ENCODE results near the gene GRIP2.

GRIP2 gene

DNA sequence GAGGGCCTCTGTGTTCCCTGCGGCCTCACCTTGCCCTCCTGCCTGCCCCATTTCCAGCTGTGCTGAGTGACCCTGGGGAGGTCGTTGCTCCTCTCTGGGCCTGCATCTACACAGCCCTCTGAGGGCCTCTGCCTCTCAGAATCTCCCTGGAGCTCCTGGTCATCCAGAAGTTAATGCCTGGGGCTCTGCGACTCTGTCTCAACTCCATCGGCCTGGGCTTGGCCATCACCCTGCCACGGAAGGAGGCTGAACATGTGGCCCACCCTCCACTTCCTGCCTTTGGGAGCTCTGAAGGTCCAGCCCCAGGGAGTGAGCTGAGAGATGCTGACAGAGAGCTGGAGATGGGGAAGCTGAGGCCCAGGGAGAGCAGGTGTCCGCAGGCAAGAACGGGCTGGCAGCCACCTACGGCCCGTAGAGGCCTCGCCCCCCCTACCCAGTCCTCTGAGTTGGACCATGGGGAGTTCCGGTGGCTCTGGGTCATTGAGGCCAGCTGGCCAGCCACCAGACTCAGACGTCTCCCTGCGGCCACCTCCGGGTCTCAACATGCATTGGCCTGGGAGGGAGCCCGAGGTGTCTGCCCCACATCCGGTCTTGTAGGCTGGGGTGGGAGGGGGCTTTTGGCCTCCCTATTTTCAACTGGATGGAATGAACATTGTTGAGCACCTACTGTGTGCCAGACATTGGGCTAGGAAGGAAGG lies 34.2 kb downstream of the GRIP2 start:
- DNase-seq (ENCODE audit: low read depth) = no peak

DNA sequence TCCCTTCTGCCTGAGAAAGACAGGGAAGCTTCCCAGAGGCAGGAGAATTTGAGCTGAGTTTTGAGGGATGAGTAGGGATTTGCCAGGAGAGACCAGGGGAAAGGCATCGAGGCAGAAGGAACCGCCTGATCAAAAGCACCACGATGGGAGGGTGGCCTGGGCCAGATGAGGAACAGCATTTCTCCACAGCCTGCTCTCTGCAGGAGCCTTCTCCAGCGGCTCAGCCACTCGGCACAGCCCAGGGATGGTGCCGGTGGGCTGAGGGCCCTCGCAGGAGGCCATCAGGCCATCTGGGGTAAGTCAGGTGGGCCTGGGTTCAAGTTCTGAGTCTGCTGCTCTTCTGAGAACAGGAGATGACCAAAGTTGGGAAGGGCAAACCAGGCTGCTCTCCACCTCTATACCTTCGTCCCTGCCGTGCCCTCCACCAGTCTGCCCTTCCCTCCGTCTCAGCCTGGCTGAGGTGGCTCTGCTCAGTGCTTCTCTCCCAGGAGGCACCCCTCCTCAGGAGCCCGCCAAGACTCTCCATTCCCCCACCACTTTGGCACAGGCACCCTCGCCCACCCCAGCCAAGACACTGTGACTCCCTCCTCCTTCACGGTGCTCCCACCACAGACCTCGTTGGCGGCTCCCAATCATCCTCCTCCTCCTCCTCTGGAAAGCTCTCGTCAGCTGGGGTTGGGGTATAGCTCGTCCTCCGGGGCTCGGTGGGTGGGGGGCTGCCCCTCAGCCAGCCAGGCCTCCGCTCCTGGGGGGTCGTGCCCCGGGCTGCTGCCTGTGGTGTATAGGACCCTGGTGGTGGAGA lies 34.9 kb downstream of the GRIP2 start:
- DNase-seq (ENCODE audit: low read depth) = no peak

DNA sequence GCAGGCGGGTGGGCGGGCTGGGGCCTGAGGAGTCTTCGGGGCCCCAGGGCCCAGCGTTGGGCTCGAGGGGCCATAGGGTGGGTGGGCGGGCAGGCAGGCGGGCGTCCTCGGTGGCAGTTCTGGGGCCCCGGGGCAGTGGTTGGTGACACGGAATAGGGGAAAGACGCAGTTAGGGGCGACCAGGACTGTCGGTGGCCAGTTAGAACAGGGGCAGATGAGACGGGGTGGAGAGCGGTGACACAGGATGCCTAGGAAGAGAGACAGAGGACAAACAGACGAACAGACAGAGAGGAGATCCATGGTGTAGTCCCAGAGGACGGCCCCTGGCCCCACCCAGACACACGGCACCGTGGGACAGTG lies 36.5 kb downstream of the GRIP2 start:
- DNase-seq (ENCODE audit: low read depth) = no peak

DNA sequence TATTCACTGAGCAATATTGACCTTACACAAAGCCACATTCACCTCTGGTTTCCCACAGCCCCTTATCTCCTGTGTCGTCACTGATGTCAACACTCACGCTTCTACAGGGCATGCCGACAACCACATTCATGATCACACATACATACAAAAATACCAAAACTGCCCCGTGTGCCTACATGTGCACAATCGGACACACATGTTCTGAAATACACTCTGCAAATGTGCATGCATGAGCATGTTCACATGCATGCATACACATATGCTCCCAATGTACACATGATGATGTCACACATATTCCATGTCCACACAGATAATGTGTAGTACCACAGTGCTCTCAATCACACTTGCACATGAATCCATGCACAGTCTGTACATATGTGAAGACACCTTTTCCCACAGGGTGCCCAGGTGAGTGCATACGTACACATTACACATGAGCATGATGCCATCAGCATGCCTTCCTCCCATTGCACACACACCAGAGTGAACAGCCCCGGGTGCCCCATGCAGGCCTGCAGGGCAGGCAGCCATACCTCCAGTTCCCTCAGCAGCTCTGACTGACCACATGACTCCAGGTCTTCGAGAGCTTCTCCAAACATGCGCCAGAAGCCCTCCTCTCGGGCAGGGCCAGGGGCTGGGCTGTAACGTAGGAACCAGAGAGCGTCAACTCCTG lies 37.0 kb downstream of the GRIP2 start:
- DNase-seq (ENCODE audit: low read depth) = no peak

DNA sequence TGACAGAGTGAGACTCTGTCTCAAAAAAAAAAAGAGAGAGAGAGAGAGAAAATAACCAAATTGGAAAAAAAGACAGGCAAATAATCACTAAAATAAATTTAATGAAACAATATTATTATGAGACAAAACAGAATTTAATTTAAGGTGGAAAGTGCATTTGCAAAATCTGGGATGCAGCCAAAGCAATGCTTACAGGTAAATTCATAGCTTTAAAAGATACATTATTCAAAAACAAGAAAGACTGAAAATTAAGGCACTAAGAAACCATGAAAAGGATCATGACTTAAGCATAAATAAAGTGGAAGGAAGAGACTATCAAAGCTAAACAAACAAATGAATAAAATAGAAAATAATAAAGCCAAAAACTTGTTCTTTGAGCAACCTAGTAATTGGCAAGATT lies 37.7 kb downstream of the GRIP2 start:
- DNase-seq (ENCODE audit: low read depth) = no peak

DNA sequence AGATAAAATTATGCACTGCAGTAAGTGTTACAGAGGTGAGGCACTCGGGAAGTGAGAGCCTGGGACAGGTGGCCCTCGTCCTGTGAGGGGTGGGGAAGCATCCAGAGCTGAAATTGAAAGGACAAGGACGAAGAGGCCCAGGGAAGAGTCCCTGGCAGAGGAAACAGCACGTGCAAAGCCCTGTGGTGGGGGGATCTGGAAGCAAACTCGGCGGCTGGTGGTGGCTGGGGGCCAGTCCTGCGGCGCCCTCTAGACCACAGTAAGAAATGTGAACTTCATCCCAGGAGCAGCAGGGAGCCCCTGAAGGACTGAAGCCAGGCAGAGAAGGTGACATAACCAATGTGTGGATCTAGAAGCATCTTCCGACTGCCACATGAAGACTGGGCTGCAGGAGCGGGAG lies 42.8 kb downstream of the GRIP2 start:
- no peak for DNase-seq (ENCODE audit: low read depth)

DNA sequence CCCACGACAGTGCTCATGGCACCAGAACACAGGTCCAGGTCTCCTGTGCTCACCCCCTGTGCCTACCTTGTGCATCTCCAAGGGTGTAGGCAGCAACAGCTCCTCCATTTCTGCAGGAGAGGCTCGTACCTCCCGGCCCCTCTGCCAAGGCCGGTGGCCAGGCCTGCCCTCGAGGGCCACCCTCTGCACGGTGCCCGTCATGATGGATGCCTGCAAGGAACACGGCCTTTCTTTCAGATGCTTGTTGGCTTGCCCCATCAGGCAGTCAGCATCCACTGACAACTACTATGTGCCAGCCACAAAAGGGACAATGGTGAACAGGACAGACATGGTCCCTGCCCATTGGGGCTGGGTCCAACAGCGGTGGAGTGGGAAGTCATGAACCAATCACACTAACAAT lies 43.8 kb downstream of the GRIP2 start:
- DNase-seq (ENCODE audit: low read depth) = no peak

DNA sequence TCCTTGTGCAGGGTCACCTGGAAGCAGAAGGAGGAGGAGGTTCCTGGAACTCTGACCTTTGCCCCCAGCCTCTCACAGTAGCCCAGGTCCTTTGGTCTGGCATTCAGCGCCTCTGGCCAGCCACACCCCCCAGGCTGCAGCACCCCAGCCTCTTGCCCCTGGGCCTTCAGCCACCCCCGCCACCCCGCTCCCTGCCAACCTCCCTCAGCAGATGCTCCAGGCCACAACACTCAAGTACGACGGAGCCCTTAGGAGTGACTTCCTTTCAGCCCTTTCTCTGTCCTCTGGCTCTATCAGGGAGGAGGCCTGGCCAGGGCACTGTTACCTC lies 45.2 kb downstream of the GRIP2 start:
- no peak for DNase-seq (ENCODE audit: low read depth)

DNA sequence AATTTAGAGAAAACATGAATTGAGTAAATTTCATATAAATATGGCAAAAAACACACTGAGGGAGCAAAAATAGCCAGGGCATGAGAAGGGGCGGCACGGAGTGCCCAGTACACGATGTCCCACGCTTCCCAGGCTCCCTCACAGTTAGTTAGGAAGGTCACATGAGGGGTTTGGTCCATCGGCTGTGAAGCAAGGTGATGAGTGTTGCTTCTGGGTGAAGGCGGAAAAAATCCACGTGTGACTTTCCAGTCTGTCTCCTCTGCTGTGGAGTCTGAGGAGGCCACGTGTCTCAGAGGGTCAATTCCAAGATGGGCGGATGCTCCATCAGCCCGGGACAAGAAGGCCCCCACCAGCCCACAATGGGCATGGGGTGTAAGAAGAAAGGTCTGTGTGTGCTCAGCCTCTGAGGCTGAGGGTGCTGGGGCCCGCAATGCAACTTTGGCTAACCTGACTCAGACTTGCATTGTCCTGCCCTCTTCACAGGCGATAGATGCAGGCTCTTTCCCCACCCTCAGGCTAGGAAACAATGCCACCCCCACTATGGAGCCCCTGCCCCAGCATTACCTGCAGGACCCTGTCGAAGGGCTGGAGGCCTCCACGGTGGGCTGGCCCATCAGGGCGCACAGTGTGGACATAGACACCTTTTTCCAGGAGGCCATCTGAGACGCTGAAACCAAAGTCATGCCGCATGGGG lies 45.7 kb downstream of the GRIP2 start:
- no peak for DNase-seq (ENCODE audit: low read depth)

DNA sequence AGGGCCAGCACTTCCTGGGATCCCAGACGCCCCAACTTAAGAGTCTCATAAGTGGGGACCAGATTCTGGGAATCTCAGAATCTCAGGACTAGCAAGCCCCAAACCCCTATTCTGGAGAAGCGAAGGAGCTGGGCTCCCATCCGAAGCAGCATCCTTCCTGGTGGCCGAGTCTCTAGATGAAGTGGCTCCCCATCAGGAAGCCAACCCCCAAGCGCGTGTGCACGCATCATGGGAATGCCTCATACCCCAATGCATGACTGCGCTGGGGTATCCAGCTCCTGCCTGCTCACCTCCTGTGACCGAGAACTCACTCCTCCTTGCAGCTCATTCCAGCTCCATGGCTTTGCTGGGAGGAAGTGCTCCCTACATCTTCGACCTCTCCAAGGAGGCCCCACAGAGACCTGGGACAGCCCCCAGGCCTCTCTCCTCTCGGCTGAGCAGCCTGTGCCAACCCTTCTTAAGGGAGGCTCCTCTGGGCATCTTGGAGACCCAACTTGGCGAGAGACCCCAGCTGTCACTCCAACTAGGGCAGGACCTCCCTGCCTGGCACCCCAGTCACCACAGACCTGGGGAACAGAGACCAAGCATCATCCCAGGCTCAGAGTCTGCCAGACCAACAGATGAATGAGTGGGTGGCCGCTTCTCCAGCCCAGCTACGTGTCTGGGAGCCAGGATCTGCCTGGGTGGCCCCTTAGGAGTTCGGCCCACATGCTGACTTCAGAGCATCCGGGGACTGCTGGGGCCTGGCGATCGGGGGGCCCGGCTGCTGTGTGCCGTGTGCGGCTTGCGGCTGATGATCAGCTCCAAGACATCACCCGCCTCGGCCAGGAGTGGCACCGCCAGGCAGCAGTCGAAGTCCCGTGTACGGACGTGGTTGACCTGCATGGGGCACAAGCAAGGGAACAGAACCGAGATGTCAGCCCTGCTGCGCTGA lies 46.9 kb downstream of the GRIP2 start:
- DNase-seq (ENCODE audit: low read depth) = no peak

DNA sequence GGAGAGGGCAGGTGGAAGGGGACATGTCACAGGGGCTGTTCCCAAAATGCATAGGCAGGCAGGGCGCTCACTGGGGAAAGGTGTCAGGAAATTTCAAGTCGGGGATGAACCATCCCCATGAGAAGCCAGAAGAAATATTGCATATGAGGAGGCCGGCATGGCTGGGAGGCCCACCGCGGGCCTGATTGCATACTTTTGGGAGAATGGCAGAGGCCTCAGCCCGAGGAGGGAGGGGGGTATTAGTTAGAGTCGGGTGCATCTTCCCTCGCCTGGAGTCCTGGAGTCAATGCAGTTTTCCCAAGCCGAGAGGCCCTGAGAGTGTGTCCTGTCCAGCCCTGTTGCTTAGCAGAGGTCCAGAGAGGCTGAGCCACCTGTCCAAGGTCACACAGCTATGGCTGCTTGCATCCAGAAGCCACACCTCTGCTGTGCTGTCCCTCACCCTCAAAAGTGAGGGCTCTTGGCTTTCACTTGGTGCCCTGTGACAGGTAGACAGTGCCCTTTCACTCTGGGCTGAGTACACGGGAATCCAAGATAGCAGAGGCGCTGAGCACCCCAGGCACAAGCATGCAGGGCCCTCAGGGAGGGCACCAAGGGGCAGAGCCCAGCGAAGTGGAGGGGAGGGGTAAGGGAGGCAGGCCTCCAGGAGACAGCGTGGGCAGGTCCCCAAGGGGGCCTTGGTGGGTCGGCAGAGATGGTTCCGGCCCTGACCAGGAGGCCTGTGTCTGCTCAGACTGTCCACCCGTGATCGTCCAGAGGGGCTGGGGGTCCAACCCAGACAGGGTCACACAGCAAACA lies 48.5 kb downstream of the GRIP2 start:
- DNase-seq (ENCODE audit: low read depth) = no peak

DNA sequence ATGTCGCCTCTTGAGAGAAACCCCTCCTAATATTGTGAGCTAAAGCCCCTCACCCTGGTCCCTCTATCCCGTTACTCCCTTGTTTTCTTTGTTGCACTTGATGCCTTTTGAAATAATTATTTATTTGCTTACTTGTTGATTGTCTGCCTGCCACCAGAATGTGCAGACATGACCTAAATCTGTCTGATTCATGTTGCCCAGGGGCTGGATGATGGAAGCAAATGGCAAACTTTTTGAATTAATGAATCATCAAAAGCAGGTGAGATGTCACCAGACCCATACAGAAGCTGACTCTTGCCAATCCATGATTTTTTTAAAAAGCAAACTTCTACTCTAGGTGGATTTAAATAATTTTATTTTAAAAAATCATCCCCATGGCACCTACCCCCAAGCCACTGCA lies 49.3 kb downstream of the GRIP2 start:
- no peak for DNase-seq (ENCODE audit: low read depth)

DNA sequence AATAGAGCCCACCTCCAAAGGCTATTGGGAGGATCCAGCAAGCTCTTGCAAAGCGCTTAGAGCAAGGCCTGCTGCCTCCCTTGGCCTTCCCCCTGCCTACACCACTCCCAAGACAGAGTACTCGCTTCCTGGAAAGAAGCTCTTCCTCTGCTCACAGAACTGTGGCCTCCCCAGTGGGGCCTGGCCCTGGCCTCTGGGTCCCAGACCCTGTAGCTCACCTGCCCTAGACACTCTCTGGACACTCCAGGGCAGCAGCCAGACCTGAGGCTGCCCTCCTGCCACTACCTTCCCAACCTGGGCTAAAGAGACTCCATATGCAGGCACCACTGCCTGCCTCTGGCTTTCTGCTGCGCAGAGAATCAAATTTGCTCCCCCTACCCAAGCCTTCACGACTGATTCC lies 49.9 kb downstream of the GRIP2 start:
- DNase-seq (ENCODE audit: low read depth) = no peak

DNA sequence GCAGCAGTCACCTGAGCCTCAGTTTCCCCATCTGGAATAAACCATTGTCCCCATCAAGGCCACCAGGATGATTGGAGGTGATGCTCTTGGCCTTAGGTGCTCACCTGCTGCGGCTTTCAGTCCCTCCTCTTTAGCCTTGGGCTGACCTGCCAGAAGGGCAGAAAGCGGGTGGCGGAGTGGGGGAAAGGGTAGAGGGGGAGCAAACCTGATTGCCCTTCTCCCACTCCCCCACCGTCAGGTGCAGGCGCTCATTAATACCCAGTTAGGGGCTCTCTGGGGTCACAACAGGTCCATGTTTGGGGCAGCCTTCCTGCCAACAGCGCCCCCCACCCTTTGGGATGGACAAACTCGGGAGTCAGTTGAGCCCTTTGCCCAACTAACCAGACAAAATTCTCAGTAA lies 50.5 kb downstream of the GRIP2 start:
- DNase-seq (ENCODE audit: low read depth) = no peak

DNA sequence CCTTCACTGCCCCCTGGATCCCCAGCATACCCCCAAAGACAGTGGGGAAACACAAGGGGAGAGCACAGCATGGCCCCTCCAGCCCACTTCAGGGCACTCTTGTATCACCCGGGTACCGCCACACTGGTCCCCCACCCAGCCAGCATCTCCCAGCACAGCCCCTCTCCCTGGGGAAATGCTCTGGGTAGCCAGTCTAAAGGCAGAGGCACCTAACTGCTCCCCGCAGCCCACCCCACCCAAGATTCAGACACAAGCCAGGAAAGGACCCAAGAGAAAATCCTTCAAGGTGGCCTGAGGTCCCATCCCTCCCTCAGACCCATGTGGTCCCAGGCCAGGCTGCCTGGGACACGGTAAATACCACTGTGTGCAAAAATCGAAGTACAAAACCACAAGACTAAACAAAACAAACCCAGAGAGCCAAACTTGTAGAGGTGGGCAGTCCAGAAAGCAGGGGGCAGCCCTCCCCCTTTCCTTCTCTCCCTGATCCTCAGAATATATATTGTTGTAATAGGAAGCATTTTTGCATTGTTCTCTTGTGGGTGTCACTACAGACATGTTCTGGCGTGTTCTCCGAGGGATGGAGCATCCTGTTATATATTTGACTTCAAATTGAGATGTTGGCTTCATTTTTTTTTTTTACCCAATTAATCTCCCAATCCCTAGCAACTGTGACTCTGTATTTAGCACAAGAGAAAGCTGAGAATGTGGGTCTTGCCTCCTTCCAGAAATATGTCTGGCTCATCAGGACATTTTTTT lies 51.7 kb downstream of the GRIP2 start:
- no peak for DNase-seq (ENCODE audit: low read depth)

DNA sequence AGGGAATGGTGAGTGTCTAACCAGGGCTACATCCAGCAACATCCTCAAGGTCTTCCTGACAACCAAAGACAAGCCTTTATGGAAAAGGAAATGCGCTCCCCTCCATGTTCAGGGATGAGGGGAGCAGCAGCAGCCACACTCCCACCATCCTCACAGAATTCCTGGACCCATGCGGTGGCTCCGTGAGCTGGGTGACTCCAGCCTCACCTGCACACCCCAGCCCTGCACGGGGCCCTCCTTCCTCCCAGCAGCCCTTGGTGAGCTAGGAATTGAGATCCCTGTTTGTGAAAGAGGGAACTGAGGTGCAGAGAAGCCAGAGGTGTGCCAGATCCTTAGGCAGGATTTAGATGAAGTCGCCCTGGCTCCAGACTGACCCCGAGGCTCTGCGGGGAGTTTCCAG lies 52.3 kb downstream of the GRIP2 start:
- DNase-seq (ENCODE audit: low read depth) = no peak

DNA sequence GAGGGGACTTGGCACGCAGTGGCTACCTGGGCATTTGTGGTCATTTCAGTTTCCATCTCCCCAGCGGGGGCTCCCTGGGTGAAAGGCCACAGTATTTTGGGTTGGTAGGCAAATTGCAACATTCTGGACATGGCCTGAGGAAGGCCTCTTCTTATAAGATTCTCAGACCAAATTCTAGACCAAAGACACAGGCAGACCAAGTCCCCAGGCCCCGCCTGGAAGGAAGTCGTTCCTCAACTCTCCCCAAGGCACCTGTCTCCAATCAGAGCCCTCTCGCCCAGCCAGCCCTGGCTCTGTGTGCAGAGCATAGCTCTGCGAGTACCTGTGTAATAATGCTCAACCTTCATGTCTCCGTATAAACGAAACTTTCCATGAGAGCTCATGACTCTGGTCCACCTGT lies 53.1 kb downstream of the GRIP2 start:
- DNase-seq (ENCODE audit: low read depth) = no peak

DNA sequence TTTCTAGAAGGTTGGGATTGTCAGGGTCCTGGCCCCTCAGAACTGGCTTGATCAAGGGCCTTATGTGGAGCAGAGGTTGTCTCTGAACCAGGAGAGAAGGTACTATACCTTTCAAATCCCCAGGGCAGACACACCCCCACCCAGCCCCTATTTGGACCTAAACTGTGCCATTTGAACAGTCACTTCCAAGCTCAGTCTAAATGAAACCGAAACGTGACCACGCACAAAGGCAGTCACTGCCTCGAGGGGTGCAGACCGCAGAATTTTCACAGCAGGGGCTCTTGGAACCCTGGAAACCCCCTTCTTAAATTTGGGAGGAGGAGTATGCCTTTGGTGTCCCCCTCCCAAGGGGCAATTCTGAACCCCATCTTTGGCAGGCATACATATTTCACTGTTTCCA lies 53.7 kb downstream of the GRIP2 start:
- no peak for DNase-seq (ENCODE audit: low read depth)

DNA sequence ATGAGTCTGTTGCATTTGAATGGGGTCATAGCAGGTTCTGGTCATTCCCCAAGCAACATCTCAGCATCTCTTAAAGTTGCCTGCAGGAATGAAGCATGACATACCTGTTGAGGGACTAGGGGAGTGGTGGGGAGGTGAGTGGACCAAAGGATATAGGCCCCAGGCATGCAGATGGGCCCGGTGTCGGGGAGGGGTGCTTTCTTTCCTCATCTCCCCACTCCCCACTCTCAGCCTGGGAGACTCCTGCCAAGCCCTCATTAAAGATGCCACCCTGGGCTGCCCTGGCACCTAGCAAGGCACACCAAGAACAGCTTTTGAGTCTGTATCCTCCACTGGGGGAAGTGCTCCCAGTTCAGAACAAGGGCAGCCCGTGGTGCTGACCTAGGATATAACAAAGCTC lies 54.2 kb downstream of the GRIP2 start:
- DNase-seq (ENCODE audit: low read depth) = no peak

DNA sequence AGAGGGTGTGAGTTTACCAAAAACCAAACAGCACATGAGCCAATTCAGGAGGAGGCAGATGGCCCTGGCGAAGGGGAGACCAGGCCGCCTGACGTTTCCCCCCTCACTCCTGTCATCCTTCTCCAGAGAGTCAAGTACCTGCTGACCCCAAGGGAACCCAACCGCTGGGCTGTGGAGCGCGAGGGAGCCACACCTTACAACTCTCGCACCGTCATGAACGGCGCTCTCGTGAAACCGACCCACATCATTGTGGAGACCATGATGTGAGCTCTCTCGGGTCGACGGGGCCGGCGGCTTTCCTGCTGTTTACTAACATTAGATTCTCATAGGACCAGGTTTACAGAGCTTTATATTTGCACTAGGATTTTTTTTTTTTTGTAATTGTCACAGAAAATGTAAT lies 55.4 kb downstream of the GRIP2 start:
- DNase-seq (ENCODE audit: low read depth) = no peak

Data from iris pigment epithelial cell (primary cell).